Spinal cord (tissue), 10 donors: ENCODE data around the gene DPEP2NB. TPM values are rescaled to one million over a fixed set of nuclear protein-coding genes. Genes with fewer than 3 reads are reported as not detected.

Experiments
- DNase-seq, 6 donors: peaks; one replicate each; pipeline versions ENCODE4 v3.0.0 to v3.0.0-alpha.2; 2013 to 2015; ENCODE audit warnings: low spot score in 6 of 6, low read depth in 4 of 6
- H3K27ac ChIP-seq: one replicate; pipeline ENCODE4 v1.5.1; 2013; ENCODE audit warnings: low read depth, low read length, control low read depth
- H3K27me3 ChIP-seq: one replicate; pipeline ENCODE4 v1.6.1; 2013; ENCODE audit warnings: low read length; ENCODE audit not compliant: control insufficient read depth, insufficient read depth
- H3K36me3 ChIP-seq: one replicate; pipeline ENCODE4 v1.6.1; 2013; ENCODE audit warnings: low read length; ENCODE audit not compliant: control insufficient read depth, insufficient read depth
- H3K4me1 ChIP-seq: one replicate; pipeline ENCODE4 v1.6.1; 2013; ENCODE audit warnings: low read length; ENCODE audit not compliant: control insufficient read depth, insufficient read depth
- H3K4me3 ChIP-seq: one replicate; pipeline ENCODE4 v1.5.1; 2013; ENCODE audit warnings: low read depth, low read length, control low read depth
- H3K9me3 ChIP-seq: one replicate; pipeline ENCODE4 v1.6.1; 2013; ENCODE audit warnings: low read length; ENCODE audit not compliant: control insufficient read depth, insufficient read depth
- WGBS: methylation state at CpG from one replicate; pipeline ENCODE4 v1.1.5; 2013; ENCODE audit warnings: missing lambda C conversion rate; ENCODE audit not compliant: insufficient coverage; 5-methylcytosine and 5-hydroxymethylcytosine counted together
- polyA plus RNA-seq, 2 donors: library from polyadenylated mRNA; unstranded; fragments of 120-200 nt; gene quantifications; one replicate each; pipeline ENCODE4 v1.2.1, GENCODE V29; 2013; ENCODE audit not compliant: insufficient read length in 2 of 2
- small RNA-seq: library from RNA; depleted of rRNA; stranded (forward); fragments of <200 nt; gene quantifications from one replicate; pipeline ENCODE3, GENCODE V24; 2014; ENCODE audit warnings: low replicate concordance
- total RNA-seq, 2 donors: library from RNA; depleted of rRNA in 1 of 2; stranded (reverse); fragments of 120-200 nt in 1 of 2; fragments of >200 nt in 1 of 2; gene quantifications; one replicate each; pipeline versions ENCODE4 v1.2.3 to v1.2.4, GENCODE V29; 2013 to 2014
- donor health status: healthy.

Gene DPEP2NB
- total and polyA plus RNA-seq, 4 donors: not detected

GRCh38 chr16:67964477-67965131 is 51.1 kb downstream of the DPEP2NB start:
- peak overlapping the region; percentile 64 for H3K27ac ChIP-seq
- H3K36me3 ChIP-seq: peaks cover 32% of the 10 kb centered on the region
- H3K4me3 ChIP-seq: no peak overlapping the region
- peaks cover 69% of the 10 kb centered on the region for H3K4me1 ChIP-seq
- DNase-seq: peak in 1 of 6 donors; percentile 36
- WGBS: 77% methylated on average over 4 of the region's 6 CpGs
- H3K9me3 ChIP-seq: no peaks in the 10 kb centered on the region
- peaks cover 15% of the 10 kb centered on the region for H3K27me3 ChIP-seq

- Histone ChIP-seq H3K27ac (peak overlapping the region; percentile 64), H3K27me3 (peaks cover 12% of the 10 kb centered on the region), H3K4me3 (peak overlapping the region; percentile 16), H3K9me3 (no peaks in the 10 kb centered on the region), H3K4me1 (peaks cover 63% of the 10 kb centered on the region), H3K36me3 (peaks cover 40% of the 10 kb centered on the region)
- no peak for DNase-seq
- 19% methylated on average over 30 of the region's 32 CpGs for WGBS
Observed at GRCh38 chr16:67963662-67964321, 51.9 kb downstream of the DPEP2NB start.

Small RNAs within 50 kb of the gene (small RNA-seq; reads per million reads assigned to genes)
- not detected for gene RNU6-359P

Other genes starting within 250 kb of the DPEP2NB start
- gene RANBP10, start 209.4 kb downstream of the DPEP2NB start, total RNA-seq: 1 to 10 TPM; 6.7 to 8.2 TPM
- gene RANBP10, start 209.4 kb downstream of the DPEP2NB start, polyA plus RNA-seq: 10 to 100 TPM; 15.9 to 25.6 TPM
- 10 to 100 TPM in 1 of 2 donors, 1 to 10 TPM in 1; 4.3 to 11.7 TPM for gene TSNAXIP1, start 209.0 kb downstream of the DPEP2NB start, total RNA-seq
- 10 to 100 TPM; 14.9 to 20.0 TPM for gene TSNAXIP1, start 209.0 kb downstream of the DPEP2NB start, polyA plus RNA-seq
- gene THAP11, start 173.6 kb downstream of the DPEP2NB start, total RNA-seq: 10 to 100 TPM; 22.4 to 39.7 TPM
- gene THAP11, start 173.6 kb downstream of the DPEP2NB start, polyA plus RNA-seq: 10 to 100 TPM; 31.3 to 34.9 TPM
- gene NUTF2, start 169.0 kb downstream of the DPEP2NB start, total RNA-seq: 10 to 100 TPM; 47.7 to 82.6 TPM
- 100 to 1,000 TPM; 138 to 150 TPM for gene NUTF2, start 169.0 kb downstream of the DPEP2NB start, polyA plus RNA-seq
- 10 to 100 TPM; 22.1 to 50.8 TPM for gene CENPT, start 168.2 kb downstream of the DPEP2NB start, total RNA-seq
- 10 to 100 TPM; 60.0 to 79.2 TPM for gene CENPT, start 168.2 kb downstream of the DPEP2NB start, polyA plus RNA-seq
- gene EDC4, start 142.9 kb downstream of the DPEP2NB start, total RNA-seq: 10 to 100 TPM; 40.8 to 46.7 TPM
- 10 to 100 TPM; 92.0 to 97.9 TPM for gene EDC4, start 142.9 kb downstream of the DPEP2NB start, polyA plus RNA-seq
- 1 to 10 TPM in 1 of 2 donors, under 1 TPM in 1; 0.89 to 2.5 TPM for gene NRN1L, start 131.0 kb downstream of the DPEP2NB start, total RNA-seq
- gene NRN1L, start 131.0 kb downstream of the DPEP2NB start, polyA plus RNA-seq: 1 to 10 TPM; 1.4 to 1.6 TPM
- 10 to 100 TPM in 1 of 2 donors, 1 to 10 TPM in 1; 8.7 to 18.3 TPM for gene PSKH1, start 122.7 kb downstream of the DPEP2NB start, total RNA-seq
- 10 to 100 TPM; 31.7 TPM for gene PSKH1, start 122.7 kb downstream of the DPEP2NB start, polyA plus RNA-seq
- 1 to 10 TPM in 1 of 2 donors, under 1 TPM in 1; 0.89 to 1.4 TPM for gene CTRL, start 84.0 kb downstream of the DPEP2NB start, total RNA-seq
- gene CTRL, start 84.0 kb downstream of the DPEP2NB start, polyA plus RNA-seq: 1 to 10 TPM; 4.6 to 8.1 TPM
- gene PSMB10, start 79.1 kb downstream of the DPEP2NB start, total RNA-seq: 10 to 100 TPM; 18.7 to 64.5 TPM
- gene PSMB10, start 79.1 kb downstream of the DPEP2NB start, polyA plus RNA-seq: 10 to 100 TPM; 61.9 to 64.1 TPM
- gene LCAT, start 71.8 kb downstream of the DPEP2NB start, total RNA-seq: 10 to 100 TPM in 1 of 2 donors, 1 to 10 TPM in 1; 5.8 to 18.4 TPM
- 10 to 100 TPM; 35.3 to 50.0 TPM for gene LCAT, start 71.8 kb downstream of the DPEP2NB start, polyA plus RNA-seq
- gene SLC12A4, start 47.3 kb downstream of the DPEP2NB start, total RNA-seq: 10 to 100 TPM; 31.8 to 45.4 TPM
- 10 to 100 TPM; 52.9 to 58.8 TPM for gene SLC12A4, start 47.3 kb downstream of the DPEP2NB start, polyA plus RNA-seq
- gene DPEP3, start 35.4 kb downstream of the DPEP2NB start, total RNA-seq: under 1 TPM in 1 of 2 donors, not detected in 1; 0.11 TPM
- gene DPEP3, start 35.4 kb downstream of the DPEP2NB start, polyA plus RNA-seq: under 1 TPM; 0.12 to 0.22 TPM
- 1 to 10 TPM; 2.7 to 3.0 TPM for gene DPEP2, start 16.4 kb downstream of the DPEP2NB start, total RNA-seq
- 1 to 10 TPM; 1.0 to 2.3 TPM for gene DPEP2, start 16.4 kb downstream of the DPEP2NB start, polyA plus RNA-seq
- 1 to 10 TPM; 6.9 to 7.4 TPM for gene DDX28, start 7.3 kb upstream of the DPEP2NB start, total RNA-seq
- gene DDX28, start 7.3 kb upstream of the DPEP2NB start, polyA plus RNA-seq: 1 to 10 TPM; 8.2 to 9.7 TPM
- gene DUS2, start 7.4 kb upstream of the DPEP2NB start, total RNA-seq: 10 to 100 TPM; 13.9 to 16.8 TPM
- gene DUS2, start 7.4 kb upstream of the DPEP2NB start, polyA plus RNA-seq: 10 to 100 TPM; 13.3 to 17.2 TPM
- 10 to 100 TPM; 24.7 to 36.7 TPM for gene NFATC3, start 69.5 kb upstream of the DPEP2NB start, total RNA-seq
- gene NFATC3, start 69.5 kb upstream of the DPEP2NB start, polyA plus RNA-seq: 10 to 100 TPM; 15.1 to 16.9 TPM
- under 1 TPM; 0.28 to 0.59 TPM for gene ESRP2, start 220.2 kb upstream of the DPEP2NB start, total RNA-seq
- 1 to 10 TPM in 1 of 2 donors, under 1 TPM in 1; 0.27 to 1.2 TPM for gene ESRP2, start 220.2 kb upstream of the DPEP2NB start, polyA plus RNA-seq
- 10 to 100 TPM; 14.8 to 22.1 TPM for gene PLA2G15, start 229.5 kb upstream of the DPEP2NB start, total RNA-seq
- gene PLA2G15, start 229.5 kb upstream of the DPEP2NB start, polyA plus RNA-seq: 10 to 100 TPM; 23.6 to 26.5 TPM
- gene SLC7A6, start 248.6 kb upstream of the DPEP2NB start, total RNA-seq: 10 to 100 TPM; 20.2 to 28.3 TPM
- gene SLC7A6, start 248.6 kb upstream of the DPEP2NB start, polyA plus RNA-seq: 10 to 100 TPM; 22.3 to 25.8 TPM